Uterus (tissue), 2 donors: ENCODE measurements around the gene VSTM4.

ENCODE experiments used
- POLR2A ChIP-seq, 2 donors: fragments of 450-650 bp; IDR thresholded peaks; one replicate each; pipeline ENCODE4 v1.6.1; 2016; ENCODE audit warnings: antibody characterized with exemption in 2 of 2, mild to moderate bottlenecking in 1 of 2, moderate library complexity in 1 of 2
- TF ChIP-seq, protein P1 (sequence below), 4 experiments: fragments of 200-600 bp in 2 of 4; fragments of 450-650 bp in 2 of 4; sonication (generic) in 2 of 4; IDR thresholded peaks; one replicate each; pipeline ENCODE4 v1.5.1; 2016 to 2019; ENCODE audit warnings: antibody characterized with exemption in 4 of 4, mild to moderate bottlenecking in 2 of 4, moderate library complexity in 1 of 4

DNA sequence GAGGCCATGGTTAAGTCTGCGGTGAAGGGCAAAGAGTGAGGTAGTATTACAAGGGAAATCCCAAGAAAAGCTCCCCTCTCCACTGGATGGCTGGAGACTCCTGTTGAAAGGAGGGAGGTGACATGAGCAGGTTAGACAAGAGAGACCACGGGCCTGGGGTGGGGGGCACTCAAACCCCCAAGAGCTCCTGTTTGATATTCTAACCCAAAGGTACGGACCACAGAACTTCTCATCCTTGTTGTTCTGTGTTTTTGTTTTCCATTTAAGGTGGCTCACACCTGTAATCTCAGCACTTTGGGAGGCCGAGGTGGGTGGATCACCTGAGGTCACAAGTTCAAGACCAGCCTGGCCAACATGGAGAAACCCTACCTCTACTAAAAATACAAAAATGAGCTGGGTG, 11.6 kb downstream of the VSTM4 start:
- TF ChIP-seq, protein P1, sequence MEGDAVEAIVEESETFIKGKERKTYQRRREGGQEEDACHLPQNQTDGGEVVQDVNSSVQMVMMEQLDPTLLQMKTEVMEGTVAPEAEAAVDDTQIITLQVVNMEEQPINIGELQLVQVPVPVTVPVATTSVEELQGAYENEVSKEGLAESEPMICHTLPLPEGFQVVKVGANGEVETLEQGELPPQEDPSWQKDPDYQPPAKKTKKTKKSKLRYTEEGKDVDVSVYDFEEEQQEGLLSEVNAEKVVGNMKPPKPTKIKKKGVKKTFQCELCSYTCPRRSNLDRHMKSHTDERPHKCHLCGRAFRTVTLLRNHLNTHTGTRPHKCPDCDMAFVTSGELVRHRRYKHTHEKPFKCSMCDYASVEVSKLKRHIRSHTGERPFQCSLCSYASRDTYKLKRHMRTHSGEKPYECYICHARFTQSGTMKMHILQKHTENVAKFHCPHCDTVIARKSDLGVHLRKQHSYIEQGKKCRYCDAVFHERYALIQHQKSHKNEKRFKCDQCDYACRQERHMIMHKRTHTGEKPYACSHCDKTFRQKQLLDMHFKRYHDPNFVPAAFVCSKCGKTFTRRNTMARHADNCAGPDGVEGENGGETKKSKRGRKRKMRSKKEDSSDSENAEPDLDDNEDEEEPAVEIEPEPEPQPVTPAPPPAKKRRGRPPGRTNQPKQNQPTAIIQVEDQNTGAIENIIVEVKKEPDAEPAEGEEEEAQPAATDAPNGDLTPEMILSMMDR (IDR thresholded peaks at IDR 0.05), result no peak
- TF ChIP-seq POLR2A (IDR thresholded peaks at IDR 0.05), result no peak
